ENCODE measurements around the gene ELMOD3.
"Not testable (repeated sequence)": the region's sequence is repeated elsewhere in the genome, so short reads cannot be mapped to it uniquely, and the experiment has no call there.

GRCh38 chr2:85383151-85383550 is 28.6 kb downstream of the ELMOD3 start:
- TF ChIP-seq, protein P1, sequence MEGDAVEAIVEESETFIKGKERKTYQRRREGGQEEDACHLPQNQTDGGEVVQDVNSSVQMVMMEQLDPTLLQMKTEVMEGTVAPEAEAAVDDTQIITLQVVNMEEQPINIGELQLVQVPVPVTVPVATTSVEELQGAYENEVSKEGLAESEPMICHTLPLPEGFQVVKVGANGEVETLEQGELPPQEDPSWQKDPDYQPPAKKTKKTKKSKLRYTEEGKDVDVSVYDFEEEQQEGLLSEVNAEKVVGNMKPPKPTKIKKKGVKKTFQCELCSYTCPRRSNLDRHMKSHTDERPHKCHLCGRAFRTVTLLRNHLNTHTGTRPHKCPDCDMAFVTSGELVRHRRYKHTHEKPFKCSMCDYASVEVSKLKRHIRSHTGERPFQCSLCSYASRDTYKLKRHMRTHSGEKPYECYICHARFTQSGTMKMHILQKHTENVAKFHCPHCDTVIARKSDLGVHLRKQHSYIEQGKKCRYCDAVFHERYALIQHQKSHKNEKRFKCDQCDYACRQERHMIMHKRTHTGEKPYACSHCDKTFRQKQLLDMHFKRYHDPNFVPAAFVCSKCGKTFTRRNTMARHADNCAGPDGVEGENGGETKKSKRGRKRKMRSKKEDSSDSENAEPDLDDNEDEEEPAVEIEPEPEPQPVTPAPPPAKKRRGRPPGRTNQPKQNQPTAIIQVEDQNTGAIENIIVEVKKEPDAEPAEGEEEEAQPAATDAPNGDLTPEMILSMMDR (optimal IDR thresholded peaks at IDR 0.05 in 1 of 3, IDR thresholded peaks at IDR 0.05 in 1 of 3, conservative IDR thresholded peaks at IDR 0.05 in 1 of 3; ENCODE audit: extremely low read depth in 1 of 3, insufficient read depth in 2 of 3, low read length in 3 of 3): not testable (repeated sequence)
- not testable (repeated sequence) for TF ChIP-seq EZH2 (IDR thresholded peaks at IDR 0.05; ENCODE audit: low read length)

All from keratinocyte (primary cell).